Measurements from ENCODE around the gene CBX2. TPM values are rescaled to one million over a fixed set of nuclear protein-coding genes. Genes with fewer than 3 reads are reported as not detected.

Gene CBX2
- total RNA-seq, 1 experiment from 2014 or later, result 24.5 TPM

DNA sequence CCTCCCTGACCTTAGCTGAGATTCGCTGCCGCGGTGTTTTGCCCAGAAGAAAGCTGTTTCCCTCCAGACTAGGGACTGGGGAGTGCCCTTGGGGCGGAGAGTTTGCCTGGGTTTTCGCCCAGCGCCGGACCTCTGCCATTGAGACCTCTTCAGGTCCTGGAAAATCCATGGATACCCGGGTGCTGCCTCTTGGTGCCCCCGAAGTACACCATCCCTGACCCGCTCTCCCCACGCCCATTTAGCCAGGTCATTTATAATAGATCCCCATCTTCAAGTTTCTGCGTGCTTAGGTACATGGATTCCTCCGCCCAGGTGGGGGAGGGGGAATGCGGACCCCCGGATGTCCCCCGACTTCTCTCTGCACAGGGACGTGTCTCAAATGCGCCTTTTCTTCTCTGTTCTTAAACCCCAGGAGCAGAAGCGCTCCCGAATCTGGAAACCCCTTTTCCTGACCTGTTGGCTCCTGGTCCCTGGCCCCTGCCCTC, 34.0 kb downstream of the CBX2 start:
- DNase-seq (ENCODE audit: low spot score), result no peak

- DNase-seq (ENCODE audit: low spot score), result no peak
Observed at GRCh38 chr17:79812353-79813258, 34.7 kb downstream of the CBX2 start.

- DNase-seq (ENCODE audit: low spot score), result no peak
Observed at GRCh38 chr17:79813297-79814126, 35.6 kb downstream of the CBX2 start.

DNA sequence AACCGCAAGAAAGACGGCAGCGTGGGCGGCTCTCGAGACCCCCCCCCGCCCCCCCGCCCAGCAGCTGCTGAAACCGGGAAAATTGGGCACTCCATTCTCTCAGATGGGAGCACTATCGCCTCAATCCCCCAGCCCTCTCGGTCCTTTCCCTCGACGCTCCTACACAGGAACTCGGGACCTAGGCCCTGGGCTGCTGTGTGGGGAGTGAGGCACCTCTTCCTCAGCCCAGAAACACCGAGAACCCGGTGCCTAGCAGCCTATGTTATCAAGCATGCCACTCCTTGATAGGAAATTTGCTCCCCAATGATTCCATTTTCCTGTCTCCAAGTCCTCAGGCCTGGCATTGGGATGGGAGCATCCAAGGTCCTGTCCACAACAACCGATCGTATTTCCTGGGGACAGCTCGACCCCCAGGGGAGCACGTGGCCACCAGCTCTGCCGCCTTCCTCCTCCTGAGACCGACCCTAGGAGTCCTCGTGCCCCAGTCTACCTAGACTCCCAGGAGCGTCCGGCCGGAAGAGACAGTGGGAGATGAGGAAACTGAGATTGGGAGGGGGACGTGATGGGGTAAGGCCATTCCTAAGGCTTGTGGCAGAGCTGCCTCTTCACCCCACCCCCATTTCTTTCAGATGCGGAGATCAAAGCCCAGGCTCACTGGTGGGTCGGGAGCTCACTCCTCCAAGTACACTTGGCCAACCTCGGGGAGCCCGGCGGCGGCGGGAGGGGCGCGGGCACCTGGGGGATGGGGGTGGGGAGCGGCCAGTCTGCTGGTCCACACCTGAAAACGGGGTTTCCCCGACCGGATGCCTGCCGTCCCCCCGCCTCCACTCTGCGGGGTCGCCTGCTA, 36.4 kb downstream of the CBX2 start:
- no peak for DNase-seq (ENCODE audit: low spot score)

DNA sequence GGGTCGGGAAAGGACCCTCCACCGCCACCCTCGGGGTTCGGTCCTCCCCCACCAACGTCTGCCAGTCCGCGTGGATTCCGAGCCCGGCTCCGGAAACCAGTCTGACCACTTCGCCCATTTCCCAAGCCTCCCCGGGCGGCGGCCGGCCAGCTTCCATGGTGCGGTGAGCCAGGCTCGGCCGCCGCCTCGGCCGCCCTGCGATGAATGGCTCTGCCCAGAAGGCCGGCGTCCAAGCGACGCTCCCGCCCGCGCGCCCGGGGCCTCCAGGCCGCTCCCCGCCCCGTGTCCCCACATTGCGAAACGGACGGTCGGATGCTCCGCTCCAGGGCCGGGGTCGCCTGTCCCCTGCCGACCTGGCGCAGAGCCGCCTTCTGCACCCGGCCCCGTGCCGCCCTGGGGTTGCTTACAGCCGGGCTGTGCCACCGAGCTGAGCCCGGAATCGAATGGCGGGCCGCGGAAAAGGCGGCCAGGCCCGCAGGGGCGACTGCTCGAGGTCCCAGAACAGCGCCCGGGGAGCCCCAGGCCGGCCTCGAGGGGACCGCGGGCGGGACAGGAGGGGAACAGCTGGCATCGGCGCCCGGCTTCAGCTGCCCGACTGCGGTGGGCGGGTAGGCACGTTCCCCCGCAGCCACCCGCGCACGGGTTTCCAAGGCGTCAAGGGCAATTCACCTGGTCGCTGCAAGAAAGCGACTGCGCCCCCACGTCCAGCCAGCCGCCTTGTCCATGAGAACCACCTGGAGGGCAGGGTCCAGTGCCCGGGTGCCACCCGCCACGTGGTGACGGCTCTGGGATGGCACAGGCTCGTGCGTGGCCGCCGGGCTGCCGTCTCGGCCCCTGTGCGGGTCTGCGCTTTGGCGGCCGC, 37.3 kb downstream of the CBX2 start:
- no peak for DNase-seq (ENCODE audit: low spot score)

GRCh38 chr17:79815836-79816461, 38.0 kb downstream of the CBX2 start:
- DNase-seq (ENCODE audit: low spot score), result no peak

GRCh38 chr17:79818026-79818758, 40.2 kb downstream of the CBX2 start:
- no peak for DNase-seq (ENCODE audit: low spot score)

GRCh38 chr17:79819085-79819484, 41.1 kb downstream of the CBX2 start:
- no peak for DNase-seq (ENCODE audit: low spot score)

- DNase-seq (ENCODE audit: low spot score), result no peak
Observed at GRCh38 chr17:79819534-79820276, 41.8 kb downstream of the CBX2 start.

GRCh38 chr17:79820959-79821330, 43.0 kb downstream of the CBX2 start:
- DNase-seq (ENCODE audit: low spot score), result no peak

DNA sequence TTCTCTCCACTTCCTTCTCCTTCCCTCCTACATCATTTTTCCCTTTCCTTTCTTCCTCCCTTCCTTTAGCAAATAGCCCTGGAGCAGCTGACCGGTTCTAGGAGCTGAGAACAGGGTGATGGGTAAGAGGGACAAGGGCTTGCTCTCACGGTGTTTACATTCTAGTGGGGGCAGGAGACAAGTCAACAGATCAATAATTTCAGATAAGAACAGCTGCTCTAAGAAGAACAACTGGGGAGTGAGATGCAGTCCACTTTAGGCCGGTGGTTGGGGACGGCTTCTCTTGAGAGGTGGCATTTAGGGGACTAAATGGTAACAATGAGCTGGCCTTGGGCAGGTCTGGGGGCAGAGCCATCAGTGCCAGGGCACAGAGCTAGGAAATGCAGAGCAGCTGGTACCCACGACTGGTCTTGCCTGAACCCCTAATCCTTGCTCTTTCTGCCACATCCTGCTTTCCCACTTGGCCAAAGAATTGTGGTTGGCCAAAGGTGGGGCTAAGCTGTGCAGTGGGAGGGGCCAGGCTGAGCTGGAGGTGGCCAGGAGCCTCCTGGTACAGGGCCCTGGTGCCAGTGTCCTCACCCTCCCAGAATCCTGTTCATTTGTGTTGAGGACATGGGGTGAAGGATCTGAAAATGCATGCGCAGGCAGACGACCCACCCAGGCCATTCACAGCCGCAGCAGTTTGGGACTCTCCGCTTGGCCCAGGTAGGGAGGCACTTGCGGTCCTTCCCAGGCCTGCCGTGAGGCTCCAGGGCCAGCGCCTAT, 43.6 kb downstream of the CBX2 start:
- no peak for DNase-seq (ENCODE audit: low spot score)

DNA sequence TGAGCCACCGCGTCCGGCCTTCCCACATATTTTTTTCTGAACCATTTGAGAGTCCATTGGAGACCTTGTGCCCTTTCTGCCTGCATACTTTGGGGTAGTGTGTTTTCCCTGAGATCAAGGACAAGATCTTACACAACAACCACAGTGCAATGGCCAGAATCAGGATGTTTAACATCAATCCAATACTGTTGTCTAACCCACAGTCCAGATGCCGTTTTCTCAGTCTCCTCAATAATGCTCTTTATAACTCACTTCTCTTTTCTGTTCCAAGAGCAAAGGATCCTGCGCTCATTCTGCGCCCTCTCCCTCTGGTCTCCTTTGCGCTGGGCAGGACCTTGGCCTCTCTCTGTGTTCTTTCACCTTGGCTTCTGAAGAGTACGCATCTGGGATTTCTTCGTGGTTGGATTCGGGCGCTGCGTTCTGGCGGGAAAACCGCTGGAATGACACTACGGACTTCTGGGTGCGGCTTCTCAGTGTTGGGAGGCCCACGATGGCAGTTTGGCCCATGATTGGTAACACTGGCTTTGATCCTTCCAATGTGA, 44.7 kb downstream of the CBX2 start:
- no peak for DNase-seq (ENCODE audit: low spot score)

GRCh38 chr17:79824234-79824633, 46.3 kb downstream of the CBX2 start:
- DNase-seq (ENCODE audit: low spot score), result no peak

- DNase-seq (ENCODE audit: low spot score), result no peak
Observed at GRCh38 chr17:79824893-79825579, 47.1 kb downstream of the CBX2 start.

GRCh38 chr17:79825580-79825921, 47.6 kb downstream of the CBX2 start:
- no peak for DNase-seq (ENCODE audit: low spot score)

GRCh38 chr17:79826204-79826680, 48.3 kb downstream of the CBX2 start:
- DNase-seq (ENCODE audit: low spot score), result no peak
